Measurements from ENCODE around the gene NOL4L. TPM values are rescaled to one million over a fixed set of nuclear protein-coding genes. Genes with fewer than 3 reads are reported as not detected.
A peak's percentile ranks its signal among the peaks of the same experiment; 100 is the strongest.

The NOL4L gene
- total RNA-seq, 1 donor from 2014 or later: 30.5 TPM

DNA sequence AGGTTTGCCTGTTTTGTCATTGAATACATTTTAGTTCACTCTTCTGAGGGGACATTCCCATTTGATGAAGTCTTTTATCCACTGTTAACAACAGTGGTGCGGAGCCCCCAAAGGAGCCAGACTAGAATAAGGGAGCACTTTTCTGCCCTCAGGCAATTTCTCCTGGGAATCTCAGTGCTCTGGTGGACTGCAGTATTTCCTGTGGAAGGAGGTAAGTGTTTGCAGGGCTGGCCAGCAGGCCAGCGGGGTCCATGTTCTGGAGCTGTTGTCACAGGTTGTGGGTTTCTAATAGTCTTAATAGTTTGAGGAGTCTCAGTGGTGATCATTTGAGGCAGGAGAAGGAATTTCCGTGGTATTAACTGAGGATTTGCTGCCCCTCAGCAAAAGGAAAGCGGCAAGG, 143.5 kb downstream of the NOL4L start:
- Mint-ChIP-seq H3K27ac (ENCODE audit: unreplicated experiment) (peak overlapping the region; percentile 13), H3K4me3 (ENCODE audit: unreplicated experiment) (no peak overlapping the region), H3K4me1 (ENCODE audit: unreplicated experiment) (peaks cover 21% of the 10 kb centered on the region), H3K36me3 (ENCODE audit: unreplicated experiment) (peaks cover 25% of the 10 kb centered on the region), H3K27me3 (ENCODE audit: unreplicated experiment) (no peaks in the 10 kb centered on the region), H3K9me3 (ENCODE audit: unreplicated experiment) (no peaks in the 10 kb centered on the region)
- no peak for DNase-seq (ENCODE audit: extremely low spot score, unreplicated experiment)
- TF ChIP-seq, protein P1, sequence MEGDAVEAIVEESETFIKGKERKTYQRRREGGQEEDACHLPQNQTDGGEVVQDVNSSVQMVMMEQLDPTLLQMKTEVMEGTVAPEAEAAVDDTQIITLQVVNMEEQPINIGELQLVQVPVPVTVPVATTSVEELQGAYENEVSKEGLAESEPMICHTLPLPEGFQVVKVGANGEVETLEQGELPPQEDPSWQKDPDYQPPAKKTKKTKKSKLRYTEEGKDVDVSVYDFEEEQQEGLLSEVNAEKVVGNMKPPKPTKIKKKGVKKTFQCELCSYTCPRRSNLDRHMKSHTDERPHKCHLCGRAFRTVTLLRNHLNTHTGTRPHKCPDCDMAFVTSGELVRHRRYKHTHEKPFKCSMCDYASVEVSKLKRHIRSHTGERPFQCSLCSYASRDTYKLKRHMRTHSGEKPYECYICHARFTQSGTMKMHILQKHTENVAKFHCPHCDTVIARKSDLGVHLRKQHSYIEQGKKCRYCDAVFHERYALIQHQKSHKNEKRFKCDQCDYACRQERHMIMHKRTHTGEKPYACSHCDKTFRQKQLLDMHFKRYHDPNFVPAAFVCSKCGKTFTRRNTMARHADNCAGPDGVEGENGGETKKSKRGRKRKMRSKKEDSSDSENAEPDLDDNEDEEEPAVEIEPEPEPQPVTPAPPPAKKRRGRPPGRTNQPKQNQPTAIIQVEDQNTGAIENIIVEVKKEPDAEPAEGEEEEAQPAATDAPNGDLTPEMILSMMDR (IDR thresholded peaks at IDR 0.05): no peak

DNA sequence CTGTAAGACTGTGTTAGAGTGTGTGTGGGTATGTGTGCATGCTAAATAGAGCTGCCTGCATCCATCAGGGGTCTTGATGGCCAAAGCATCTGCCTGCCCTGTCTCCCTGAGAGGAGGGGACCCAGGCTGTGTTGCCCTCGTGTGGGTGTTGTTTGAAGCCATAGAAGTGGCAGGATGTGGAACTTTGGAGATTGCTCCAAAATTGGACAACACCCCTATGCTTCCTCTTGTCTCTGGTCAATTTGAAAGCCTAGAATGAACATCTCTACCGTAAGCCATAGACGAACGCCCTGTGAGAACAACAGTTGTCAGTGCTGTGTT, 144.4 kb downstream of the NOL4L start:
- Mint-ChIP-seq H3K36me3 (ENCODE audit: unreplicated experiment) (peaks cover 30% of the 10 kb centered on the region), H3K27ac (ENCODE audit: unreplicated experiment) (no peak overlapping the region), H3K4me1 (ENCODE audit: unreplicated experiment) (peaks cover 18% of the 10 kb centered on the region), H3K4me3 (ENCODE audit: unreplicated experiment) (no peak overlapping the region), H3K27me3 (ENCODE audit: unreplicated experiment) (no peaks in the 10 kb centered on the region), H3K9me3 (ENCODE audit: unreplicated experiment) (no peaks in the 10 kb centered on the region)
- TF ChIP-seq, protein P1 (IDR thresholded peaks at IDR 0.05): no peak
- no peak for DNase-seq (ENCODE audit: extremely low spot score, unreplicated experiment)

DNA sequence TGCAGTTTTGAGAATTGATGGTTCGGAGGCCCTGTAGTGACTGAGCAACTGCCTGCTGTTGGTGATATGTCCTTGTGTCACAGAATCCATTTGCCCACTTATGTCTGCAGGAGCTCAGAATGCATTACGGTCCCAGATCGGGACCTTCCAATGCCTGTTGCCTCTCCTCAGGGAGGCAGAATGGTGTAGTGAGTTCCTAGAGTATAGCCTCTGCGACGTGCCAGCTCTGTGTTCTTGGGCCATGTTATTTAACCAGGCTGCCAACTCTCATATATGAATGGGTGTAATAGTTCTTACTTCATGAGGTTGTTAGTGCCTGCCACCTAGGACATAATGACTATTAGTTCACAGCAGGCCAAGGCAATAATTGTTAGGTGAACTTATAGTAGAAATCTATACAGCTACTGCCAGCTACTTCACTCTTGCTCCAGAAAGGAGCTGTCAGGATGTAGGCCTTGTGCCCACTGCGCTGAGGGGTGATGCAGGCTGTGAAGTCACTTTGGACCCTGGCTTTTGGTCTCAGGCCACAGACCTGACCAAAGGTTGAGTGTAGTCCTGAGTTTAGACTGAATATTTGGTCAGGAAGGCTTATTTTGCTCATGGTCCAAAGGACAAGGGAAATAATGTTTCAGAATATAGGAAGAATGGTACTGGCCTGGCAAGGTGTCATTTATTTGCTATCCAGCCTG, 144.9 kb downstream of the NOL4L start:
- Mint-ChIP-seq H3K36me3 (ENCODE audit: unreplicated experiment) (peaks cover 28% of the 10 kb centered on the region), H3K4me1 (ENCODE audit: unreplicated experiment) (peaks cover 13% of the 10 kb centered on the region), H3K9me3 (ENCODE audit: unreplicated experiment) (no peaks in the 10 kb centered on the region), H3K4me3 (ENCODE audit: unreplicated experiment) (no peak overlapping the region), H3K27me3 (ENCODE audit: unreplicated experiment) (no peaks in the 10 kb centered on the region), H3K27ac (ENCODE audit: unreplicated experiment) (no peak overlapping the region)
- TF ChIP-seq, protein P1 (IDR thresholded peaks at IDR 0.05): no peak
- peak; percentile 51 for DNase-seq (ENCODE audit: extremely low spot score, unreplicated experiment)

DNA sequence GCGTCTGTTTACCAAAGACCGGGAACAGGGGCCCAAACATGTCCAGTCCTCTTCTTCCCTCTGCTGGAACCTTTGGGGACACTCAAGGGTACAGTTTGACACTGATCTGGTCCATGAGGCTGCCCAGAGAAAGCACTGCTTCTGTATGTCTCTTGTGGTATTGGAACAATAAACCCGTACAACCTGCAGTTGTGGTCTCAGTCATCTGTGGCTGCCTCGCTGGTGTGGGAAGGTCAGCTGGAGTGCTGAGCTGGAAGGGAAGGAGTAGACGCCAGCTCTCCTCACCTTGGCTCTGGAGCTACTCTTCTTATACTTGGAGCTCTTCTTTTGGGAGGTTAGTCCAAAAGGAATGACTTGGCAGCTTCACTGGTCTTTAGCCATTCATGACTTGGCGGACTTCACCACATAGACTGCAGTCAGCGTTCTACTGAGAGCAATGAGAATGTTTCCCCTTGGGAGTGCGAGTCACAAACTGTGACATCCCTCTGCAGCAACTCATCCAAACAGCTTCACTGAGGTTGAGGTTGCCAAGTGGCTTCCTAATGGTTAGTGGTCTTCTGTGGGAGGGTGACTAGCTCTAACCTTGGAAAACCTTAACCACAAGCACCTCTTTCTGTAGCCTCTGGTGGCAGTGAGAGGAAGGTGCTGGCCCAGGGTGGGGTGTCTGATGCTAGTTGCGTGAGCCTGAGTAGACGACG, 145.9 kb downstream of the NOL4L start:
- DNase-seq (ENCODE audit: extremely low spot score, unreplicated experiment): peak; percentile 66
- peaks cover 29% of the 10 kb centered on the region for H3K36me3 Mint-ChIP-seq (ENCODE audit: unreplicated experiment)
- TF ChIP-seq, protein P1 (IDR thresholded peaks at IDR 0.05): no peak

DNA sequence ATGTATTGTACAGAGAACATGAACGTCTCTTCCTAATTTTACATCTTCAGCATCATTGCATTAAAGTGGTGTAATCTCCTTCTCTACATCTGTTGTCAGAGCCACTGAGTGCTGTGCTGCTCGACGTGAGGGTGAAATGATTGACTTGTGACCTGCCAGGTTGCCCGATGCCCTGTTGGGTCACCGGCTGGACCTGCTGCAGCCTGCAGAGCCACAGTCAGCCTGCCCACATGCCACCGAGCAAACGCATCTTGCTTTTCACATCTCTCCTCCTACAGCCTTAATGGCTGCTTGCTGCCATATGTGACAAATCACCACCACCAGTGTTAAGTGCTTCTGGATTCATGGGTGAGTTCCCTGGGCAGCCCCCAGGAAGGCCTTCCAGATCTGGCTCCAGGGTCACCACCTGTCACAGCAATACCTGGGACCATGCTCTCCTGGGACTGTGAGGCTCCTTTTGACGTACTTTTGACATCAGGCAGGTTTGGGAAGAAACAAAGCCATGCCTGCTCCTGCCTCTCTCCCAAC, 146.7 kb downstream of the NOL4L start:
- Mint-ChIP-seq H3K9me3 (ENCODE audit: unreplicated experiment) (no peaks in the 10 kb centered on the region), H3K4me3 (ENCODE audit: unreplicated experiment) (no peak overlapping the region), H3K27me3 (ENCODE audit: unreplicated experiment) (no peaks in the 10 kb centered on the region), H3K36me3 (ENCODE audit: unreplicated experiment) (peaks cover 37% of the 10 kb centered on the region), H3K4me1 (ENCODE audit: unreplicated experiment) (peaks cover 9% of the 10 kb centered on the region), H3K27ac (ENCODE audit: unreplicated experiment) (no peak overlapping the region)
- no peak for DNase-seq (ENCODE audit: extremely low spot score, unreplicated experiment)
- TF ChIP-seq, protein P1 (IDR thresholded peaks at IDR 0.05): no peak

More for the DNA sequence above, 145.9 kb downstream of the NOL4L start:
- H3K27ac Mint-ChIP-seq (ENCODE audit: unreplicated experiment): no peak overlapping the region
- no peaks in the 10 kb centered on the region for H3K27me3 Mint-ChIP-seq (ENCODE audit: unreplicated experiment)
- H3K4me3 Mint-ChIP-seq (ENCODE audit: unreplicated experiment): no peak overlapping the region
- peaks cover 9% of the 10 kb centered on the region for H3K4me1 Mint-ChIP-seq (ENCODE audit: unreplicated experiment)
- no peaks in the 10 kb centered on the region for H3K9me3 Mint-ChIP-seq (ENCODE audit: unreplicated experiment)
